ENCODE results near the gene ADAM11. TPM values are rescaled to one million over a fixed set of nuclear protein-coding genes. Genes with fewer than 3 reads are reported as not detected.

Gene ADAM11
- total and polyA plus RNA-seq, 2 of the 4 experiments (the other 2 are of a cell fraction) = 0.36 to 0.53 TPM

GRCh38 chr17:44751331-44751730 lies 7.5 kb upstream of the ADAM11 start:
- Histone ChIP-seq H3K4ac (ENCODE audit: low read depth, low read length) (no peak overlapping the region), H3K56ac (ENCODE audit: extremely low read depth, insufficient read depth, low read length) (no peak overlapping the region), H2AFZ (replicated peaks; ENCODE audit: low read length, poor library complexity) (no peak overlapping the region), H4K8ac (ENCODE audit: low read depth in 2 of 2, low read length in 2 of 2) (no peak overlapping the region), H3K27ac (ENCODE audit: insufficient read depth, low read length) (no peak overlapping the region), H2BK5ac (ENCODE audit: low read depth, low read length, poor library complexity, severe bottlenecking) (no peak overlapping the region), H2AK5ac (ENCODE audit: low read depth, low read length) (no peak overlapping the region), H2BK120ac (ENCODE audit: low read depth, low read length) (no peak overlapping the region), H3K4me2 (ENCODE audit: low read depth, low read length) (no peak overlapping the region), H2BK20ac (ENCODE audit: low read depth, low read length) (no peak overlapping the region), H2AK9ac (replicated peaks; ENCODE audit: low read depth, low read length, poor library complexity) (peak overlapping the region; percentile 72), H3K27me3 (ENCODE audit: control insufficient read depth, insufficient read depth, low read length) (no peaks in the 10 kb centered on the region), H3K9me3 (ENCODE audit: control insufficient read depth, insufficient read depth, low read length) (no peaks in the 10 kb centered on the region), H3K9ac (ENCODE audit: low read depth, low read length) (no peak overlapping the region), H4K5ac (ENCODE audit: low read depth, low read length) (no peak overlapping the region), H3K23ac (ENCODE audit: low read depth, low read length) (no peak overlapping the region), H3K4me3 (ENCODE audit: insufficient read depth, low read depth, low read length) (no peak overlapping the region), H3K18ac (ENCODE audit: low read depth, low read length) (no peak overlapping the region), H2BK15ac (ENCODE audit: low read depth, low read length) (no peak overlapping the region), H3K4me1 (ENCODE audit: control insufficient read depth, insufficient read depth, low read length) (no peaks in the 10 kb centered on the region), H4K20me1 (ENCODE audit: insufficient read depth, low read length) (no peaks in the 10 kb centered on the region; the same call in 1 of the 2 replicates), H3K36me3 (ENCODE audit: control insufficient read depth, insufficient read depth, low read length) (peaks cover 9% of the 10 kb centered on the region; the same call in 1 of the 2 replicates), H4K91ac (ENCODE audit: insufficient read depth, low read depth, low read length) (no peak overlapping the region), H3K9me1 (ENCODE audit: insufficient read depth, low read length) (0 out of 2 replicates have a peak, but pooled peaks cover 4% of the 10 kb centered on the region), H3K14ac (replicated peaks; ENCODE audit: low read depth, low read length) (no peak overlapping the region), H3K79me1 (ENCODE audit: low read depth in 1 of 2, low read length in 2 of 2) (no peaks in the 10 kb centered on the region)
- no peak for ATAC-seq (ENCODE audit: low read depth)
- ChIA-PET POLR2A (ENCODE audit: unreplicated experiment) (no interaction called here), CTCF (no interaction called here)
- no peak for TF ChIP-seq SMC3 (IDR thresholded peaks at IDR 0.05; ENCODE audit: low read depth, low read length)
- TF ChIP-seq RFX5 (IDR thresholded peaks at IDR 0.05; ENCODE audit: low read depth, low read length) = no peak
- no peak for TF ChIP-seq RCOR1 (IDR thresholded peaks at IDR 0.05; ENCODE audit: insufficient replicate concordance, low read length)
- no peak for TF ChIP-seq CEBPB (IDR thresholded peaks at IDR 0.05; ENCODE audit: low read depth, low read length)
- TF ChIP-seq USF2 (IDR thresholded peaks at IDR 0.05; ENCODE audit: low read depth, low read length) = no peak
- no peak for TF ChIP-seq RAD21 (IDR thresholded peaks at IDR 0.05; ENCODE audit: low read length)
- TF ChIP-seq MAFK (IDR thresholded peaks at IDR 0.05; ENCODE audit: low read depth, low read length) = no peak
- TF ChIP-seq NFE2L2 (IDR thresholded peaks at IDR 0.05; ENCODE audit: low read depth, low read length) = no peak
- TF ChIP-seq CHD1 (IDR thresholded peaks at IDR 0.05; ENCODE audit: low read depth, low read length) = no peak
- no peak for TF ChIP-seq MAZ (IDR thresholded peaks at IDR 0.05; ENCODE audit: borderline replicate concordance, low read depth, low read length)
- TF ChIP-seq CTCF (conservative IDR thresholded peaks at IDR 0.05; ENCODE audit: low read depth, low read length) = no peak
- no peak for TF ChIP-seq FOS (IDR thresholded peaks at IDR 0.05; ENCODE audit: low read depth, low read length)
- dilution Hi-C loops (cut with HindIII; ENCODE audit: low sequenced_read_pairs, unreplicated experiment) (no loop called here), intact Hi-C loops (cut with micrococcal nuclease) (no loop called here), in situ Hi-C loops (cut with MboI; ENCODE audit: low sequenced_read_pairs) (no loop called here)
- DNase-seq = no peak
- 95% methylated on average over 6 of the region's 7 CpGs; no CpG with 5 or more reads in 1 of the 2 experiments for WGBS, 2 experiments (ENCODE audit: extremely low coverage in 2 of 2, insufficient read length in 1 of 2)
- no TSS peak for BruUV-seq (replicated peaks)

Data from IMR-90 (cell line).